Activated naive CD8-positive, alpha-beta T cell (primary cell): Measurements from ENCODE around the gene MYO1E.
"Not testable (repeated sequence)": the region's sequence is repeated elsewhere in the genome, so short reads cannot be mapped to it uniquely, and the experiment has no call there.

ENCODE experiments used
- H3K27ac Mint-ChIP-seq: one replicate; pipeline ENCODE4 v1.8.0; 2021; ENCODE audit warnings: mixed read lengths
- H3K27me3 Mint-ChIP-seq: one replicate; pipeline ENCODE4 v1.8.0; 2021; ENCODE audit warnings: mixed read lengths
- H3K36me3 Mint-ChIP-seq: one replicate; pipeline ENCODE4 v1.8.0; 2021; ENCODE audit warnings: mixed read lengths
- H3K4me1 Mint-ChIP-seq: one replicate; pipeline ENCODE4 v1.8.0; 2021; ENCODE audit warnings: low read depth, mixed read lengths
- H3K4me3 Mint-ChIP-seq: one replicate; pipeline ENCODE4 v1.8.0; 2021; ENCODE audit warnings: mild to moderate bottlenecking, mixed read lengths
- H3K9me3 Mint-ChIP-seq: one replicate; pipeline ENCODE4 v1.8.0; 2021; ENCODE audit warnings: low read depth, mixed read lengths

The MYO1E gene

DNA sequence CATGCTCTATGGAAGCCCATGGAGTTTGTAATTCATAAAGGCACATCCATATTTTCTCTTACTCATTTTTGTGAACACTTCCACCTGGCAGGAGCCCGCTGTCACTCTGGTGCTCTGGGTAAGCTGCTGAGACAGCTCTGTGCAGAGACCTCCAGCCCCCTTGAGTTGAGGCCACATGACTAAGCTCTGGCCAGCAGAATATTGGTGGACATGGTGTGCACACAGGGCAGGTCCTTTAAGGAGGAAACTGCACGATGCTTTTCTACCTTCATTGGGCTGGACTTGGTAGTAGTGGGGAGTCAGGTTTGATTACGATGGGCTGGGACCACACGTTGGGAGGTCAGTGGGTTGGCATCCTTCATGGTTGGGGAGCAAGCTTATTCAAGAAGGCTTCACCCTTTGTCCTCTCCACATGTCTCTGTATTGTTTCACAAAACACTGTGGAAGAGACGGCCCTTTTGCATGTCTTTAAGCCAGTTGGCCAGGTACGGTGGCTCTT, 238.7 kb downstream of the MYO1E start:
- Mint-ChIP-seq H3K4me3 (no peak overlapping the region), H3K9me3 (peaks cover 11% of the 10 kb centered on the region), H3K4me1 (peaks cover 7% of the 10 kb centered on the region), H3K27ac (no peak overlapping the region), H3K36me3 (peaks cover 11% of the 10 kb centered on the region), H3K27me3 (no peaks in the 10 kb centered on the region)

DNA sequence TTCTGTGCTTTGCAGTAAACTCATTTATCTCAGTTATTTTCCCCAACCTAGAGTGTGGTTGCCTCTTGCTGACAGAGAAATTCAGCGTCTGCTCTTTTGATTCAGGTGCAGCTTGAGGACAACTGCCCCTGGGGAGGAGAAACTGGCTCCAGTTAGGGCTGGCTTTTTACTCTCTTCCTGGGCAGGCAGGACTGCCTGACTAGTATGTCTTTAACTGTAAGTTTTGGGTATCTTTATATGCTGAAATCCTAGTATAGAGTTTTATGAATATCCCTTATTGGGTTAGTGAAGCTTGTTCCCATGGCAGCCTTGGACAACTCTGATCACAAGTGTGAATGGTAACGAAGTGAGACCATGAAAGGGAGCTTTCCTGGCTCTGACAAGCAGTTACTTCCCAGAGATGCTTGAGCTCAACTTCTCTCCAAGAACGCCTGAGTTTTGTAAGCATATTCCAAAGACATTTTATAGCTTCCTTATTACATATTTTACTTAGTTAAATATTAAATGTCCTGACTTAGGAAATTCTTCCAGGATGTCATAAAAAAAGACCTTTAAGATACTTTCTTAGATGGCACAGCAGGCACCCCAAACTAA, 240.6 kb downstream of the MYO1E start:
- H3K27me3 Mint-ChIP-seq = no peaks in the 10 kb centered on the region
- H3K36me3 Mint-ChIP-seq = peaks cover 11% of the 10 kb centered on the region
- peaks cover 15% of the 10 kb centered on the region for H3K9me3 Mint-ChIP-seq
- no peak overlapping the region for H3K27ac Mint-ChIP-seq
- no peaks in the 10 kb centered on the region for H3K4me1 Mint-ChIP-seq
- H3K4me3 Mint-ChIP-seq = no peak overlapping the region

DNA sequence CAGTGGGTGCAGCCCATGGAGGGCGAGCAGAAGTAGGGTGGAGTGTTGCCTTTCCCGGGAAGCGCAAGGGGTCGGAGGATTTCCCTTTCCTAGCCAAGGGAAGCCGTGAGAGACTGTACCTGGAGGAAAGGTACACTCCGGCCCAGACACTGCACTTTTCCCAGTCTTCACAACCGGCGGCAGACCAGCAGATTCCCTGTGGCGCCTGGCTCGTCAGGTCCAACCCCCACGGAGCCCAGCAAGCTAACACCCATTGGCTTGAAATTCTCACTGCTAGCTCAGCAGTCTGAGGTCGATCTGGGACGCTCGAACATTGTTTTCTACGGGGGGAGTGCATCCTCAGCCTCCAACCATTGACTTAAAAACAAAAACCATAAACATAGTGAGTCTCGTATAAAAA, 241.2 kb downstream of the MYO1E start:
- Mint-ChIP-seq H3K9me3 (peaks cover 15% of the 10 kb centered on the region), H3K27me3 (no peaks in the 10 kb centered on the region), H3K4me1 (no peaks in the 10 kb centered on the region), H3K36me3 (peaks cover 11% of the 10 kb centered on the region), H3K4me3 (no peak overlapping the region), H3K27ac (no peak overlapping the region)

- H3K27ac Mint-ChIP-seq = not testable (repeated sequence)
Observed at GRCh38 chr15:59127255-59127654, 245.4 kb downstream of the MYO1E start.

DNA sequence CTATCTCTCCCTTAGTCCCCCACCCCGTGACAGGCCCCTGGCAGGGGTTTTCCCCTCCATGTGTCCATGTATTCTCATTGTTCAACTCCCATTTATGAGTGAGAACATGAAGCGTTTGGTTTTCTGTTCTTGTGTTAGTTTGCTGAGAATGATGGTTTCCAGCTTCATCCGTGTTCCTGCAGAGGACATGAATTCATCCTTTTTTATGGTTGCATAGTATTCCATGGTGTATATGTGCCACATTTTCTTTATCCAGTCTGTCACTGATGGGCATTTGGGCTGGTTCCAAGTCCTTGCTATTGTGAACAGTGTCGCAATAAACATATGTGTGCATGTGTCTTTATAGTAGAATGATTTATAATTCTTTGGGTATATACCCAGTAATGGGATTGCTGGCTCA, 247.0 kb downstream of the MYO1E start:
- H3K27me3 Mint-ChIP-seq, H3K4me3 Mint-ChIP-seq, H3K27ac Mint-ChIP-seq, H3K4me1 Mint-ChIP-seq: not testable (repeated sequence)
- peaks cover 15% of the 10 kb centered on the region for H3K9me3 Mint-ChIP-seq
- peaks cover 11% of the 10 kb centered on the region for H3K36me3 Mint-ChIP-seq

More at GRCh38 chr15:59127255-59127654, 245.4 kb downstream of the MYO1E start:
- H3K9me3 Mint-ChIP-seq = peaks cover 15% of the 10 kb centered on the region
- not testable (repeated sequence) for H3K4me1 Mint-ChIP-seq, H3K27me3 Mint-ChIP-seq, H3K4me3 Mint-ChIP-seq
- peaks cover 11% of the 10 kb centered on the region for H3K36me3 Mint-ChIP-seq

DNA sequence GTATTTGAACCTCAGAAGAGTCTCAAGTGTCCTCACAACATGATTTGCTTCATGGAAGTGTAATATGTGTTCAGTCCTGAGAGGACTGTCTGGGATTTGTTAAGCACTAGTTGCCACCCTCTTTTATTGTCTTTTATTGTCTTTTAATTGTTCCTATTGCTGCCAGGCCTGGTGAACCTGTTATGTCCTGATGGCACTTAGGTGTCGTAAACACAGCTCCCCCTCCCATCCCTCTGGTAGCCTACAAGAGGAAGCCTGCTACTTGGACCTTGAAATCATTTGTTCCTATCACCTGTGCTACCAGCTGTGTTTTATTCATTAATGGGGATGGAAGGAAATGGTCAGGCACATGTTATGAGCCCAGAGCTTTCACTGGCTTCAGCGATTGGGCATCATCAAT, 248.4 kb downstream of the MYO1E start:
- Mint-ChIP-seq H3K27me3 (no peaks in the 10 kb centered on the region), H3K27ac (no peak overlapping the region), H3K36me3 (peaks cover 1% of the 10 kb centered on the region), H3K4me3 (no peak overlapping the region), H3K9me3 (peaks cover 6% of the 10 kb centered on the region), H3K4me1 (no peaks in the 10 kb centered on the region)

DNA sequence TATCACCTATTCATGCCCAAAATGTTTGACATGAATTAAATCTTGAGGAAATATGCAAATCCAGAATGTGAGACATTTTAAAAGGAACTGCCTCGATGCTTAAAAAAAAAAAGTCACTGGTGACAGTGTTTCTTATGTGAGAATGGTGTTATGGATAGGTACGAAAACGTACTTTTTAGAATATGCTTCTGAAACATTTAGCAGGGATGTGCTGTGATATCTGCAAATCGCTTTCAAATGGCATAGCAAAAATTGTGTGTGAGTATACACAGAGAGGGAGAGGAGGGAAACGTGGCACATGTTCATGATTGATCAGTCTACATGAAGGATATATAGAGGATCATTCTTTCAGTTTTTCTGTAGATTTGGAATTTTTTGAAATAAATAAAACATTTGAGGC, 251.7 kb downstream of the MYO1E start:
- no peaks in the 10 kb centered on the region for H3K4me1 Mint-ChIP-seq
- no peaks in the 10 kb centered on the region for H3K9me3 Mint-ChIP-seq
- no peak overlapping the region for H3K4me3 Mint-ChIP-seq
- H3K27me3 Mint-ChIP-seq = no peaks in the 10 kb centered on the region
- H3K27ac Mint-ChIP-seq = no peak overlapping the region
- peaks cover 3% of the 10 kb centered on the region for H3K36me3 Mint-ChIP-seq

DNA sequence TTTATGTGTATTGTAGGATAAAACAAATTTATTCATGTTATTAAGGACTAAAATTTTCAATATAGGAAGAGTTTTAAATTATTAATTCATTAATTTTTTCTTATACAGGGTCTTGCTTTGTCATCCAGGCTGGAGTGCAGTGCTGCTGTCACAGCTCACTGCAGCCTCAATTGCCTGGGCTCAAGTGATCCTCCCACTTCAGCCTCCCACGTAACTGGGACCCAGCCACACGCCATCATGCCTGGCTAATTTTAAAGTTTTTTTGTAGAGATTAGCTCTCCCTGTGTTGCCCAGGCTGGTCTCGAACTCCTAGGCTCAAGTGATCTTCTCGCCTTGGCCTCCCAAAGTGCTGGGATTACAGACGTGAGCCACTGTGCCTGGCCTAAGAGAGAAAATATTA, 253.0 kb downstream of the MYO1E start:
- no peaks in the 10 kb centered on the region for H3K4me1 Mint-ChIP-seq
- no peaks in the 10 kb centered on the region for H3K27me3 Mint-ChIP-seq
- H3K9me3 Mint-ChIP-seq = no peaks in the 10 kb centered on the region
- peaks cover 3% of the 10 kb centered on the region for H3K36me3 Mint-ChIP-seq
- H3K27ac Mint-ChIP-seq = no peak overlapping the region
- no peak overlapping the region for H3K4me3 Mint-ChIP-seq

DNA sequence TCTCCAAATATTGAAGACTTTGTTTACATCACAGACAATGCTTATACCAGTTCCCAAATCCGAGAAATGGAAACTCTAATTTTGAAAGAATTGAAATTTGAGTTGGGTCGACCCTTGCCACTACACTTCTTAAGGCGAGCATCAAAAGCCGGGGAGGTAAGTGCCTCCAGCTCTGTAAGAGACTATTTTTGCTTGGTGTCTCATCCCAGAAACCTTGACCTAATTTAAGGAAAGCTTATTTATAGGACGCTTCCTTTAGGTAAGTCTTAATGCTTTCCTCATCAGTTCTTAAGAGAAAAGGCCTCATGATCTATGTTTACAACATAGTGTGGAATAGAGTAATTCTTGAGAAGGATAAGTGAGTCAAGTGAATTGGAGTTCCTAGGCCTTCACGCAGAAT, 255.9 kb downstream of the MYO1E start:
- Mint-ChIP-seq H3K36me3 (peaks cover 3% of the 10 kb centered on the region), H3K27me3 (no peaks in the 10 kb centered on the region), H3K4me3 (no peak overlapping the region), H3K9me3 (no peaks in the 10 kb centered on the region), H3K27ac (no peak overlapping the region), H3K4me1 (no peaks in the 10 kb centered on the region)

DNA sequence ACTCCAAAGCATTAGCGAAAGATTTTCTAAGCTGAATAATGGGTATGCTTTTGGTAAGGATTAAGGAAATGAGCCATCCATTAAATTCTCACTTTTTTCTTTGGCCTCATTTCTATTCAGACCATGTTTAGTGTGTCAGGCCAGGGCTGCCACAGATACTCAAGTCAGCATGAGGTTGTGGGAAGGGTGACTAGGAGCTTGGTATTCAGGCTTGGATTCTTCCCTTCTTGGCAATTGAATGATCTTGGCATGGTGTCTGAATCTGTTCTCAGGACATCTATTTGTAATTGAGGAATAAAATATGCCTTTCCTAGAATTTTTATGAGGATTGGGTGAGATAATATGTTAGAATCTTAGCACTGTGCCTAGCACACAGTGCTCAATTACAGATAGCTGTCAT, 256.5 kb downstream of the MYO1E start:
- no peak overlapping the region for H3K4me3 Mint-ChIP-seq
- H3K9me3 Mint-ChIP-seq = no peaks in the 10 kb centered on the region
- H3K36me3 Mint-ChIP-seq = peaks cover 3% of the 10 kb centered on the region
- no peaks in the 10 kb centered on the region for H3K4me1 Mint-ChIP-seq
- no peak overlapping the region for H3K27ac Mint-ChIP-seq
- no peaks in the 10 kb centered on the region for H3K27me3 Mint-ChIP-seq

GRCh38 chr15:59115047-59115446, 257.6 kb downstream of the MYO1E start:
- peaks cover 3% of the 10 kb centered on the region for H3K36me3 Mint-ChIP-seq

DNA sequence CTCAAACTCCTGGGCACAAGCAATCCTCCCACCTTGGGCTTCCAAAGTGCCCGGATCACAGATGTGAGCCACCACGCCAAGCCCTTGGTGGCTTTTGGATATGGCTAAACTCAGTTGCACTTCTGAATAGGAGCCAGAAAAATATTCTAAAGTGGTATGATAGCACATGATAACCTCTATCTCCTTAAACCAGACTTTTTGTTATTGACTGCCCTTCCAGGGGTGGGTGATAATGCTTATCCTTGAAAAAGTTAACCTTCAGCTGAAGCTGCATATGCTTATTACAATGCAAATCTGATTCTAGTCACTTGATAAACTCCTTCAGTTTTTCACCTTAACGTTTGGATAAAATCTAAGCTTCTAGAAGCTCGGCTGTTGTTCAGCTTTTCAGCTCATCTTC, 261.4 kb downstream of the MYO1E start:
- H3K4me3 Mint-ChIP-seq = no peak overlapping the region
- no peaks in the 10 kb centered on the region for H3K9me3 Mint-ChIP-seq
- H3K27ac Mint-ChIP-seq = no peak overlapping the region
- H3K27me3 Mint-ChIP-seq = no peaks in the 10 kb centered on the region
- H3K36me3 Mint-ChIP-seq = peaks cover under 1% of the 10 kb centered on the region
- no peaks in the 10 kb centered on the region for H3K4me1 Mint-ChIP-seq

More at GRCh38 chr15:59115047-59115446, 257.6 kb downstream of the MYO1E start:
- Mint-ChIP-seq H3K9me3 (no peaks in the 10 kb centered on the region), H3K27ac (no peak overlapping the region), H3K27me3 (no peaks in the 10 kb centered on the region), H3K4me1 (no peaks in the 10 kb centered on the region), H3K4me3 (no peak overlapping the region)

GRCh38 chr15:59105854-59106253, 266.8 kb downstream of the MYO1E start:
- peaks cover 9% of the 10 kb centered on the region for H3K4me1 Mint-ChIP-seq
- no peaks in the 10 kb centered on the region for H3K27me3 Mint-ChIP-seq
- no peaks in the 10 kb centered on the region for H3K36me3 Mint-ChIP-seq
- no peak overlapping the region for H3K27ac Mint-ChIP-seq
- no peaks in the 10 kb centered on the region for H3K9me3 Mint-ChIP-seq
- peak overlapping the region; percentile 94 for H3K4me3 Mint-ChIP-seq

GRCh38 chr15:59104912-59105732, 267.5 kb downstream of the MYO1E start, which contains the start of gene CCNB2:
CCNB2 (plus strand) TSS chr15:59105146; CDS start chr15:59105269, 123 bp downstream.
- Mint-ChIP-seq H3K4me1 (peaks cover 10% of the 10 kb centered on the region), H3K4me3 (peak within 1 kb of the TSS; percentile 94), H3K27ac (peak within 1 kb of the TSS; percentile 83), H3K36me3 (no peaks in the 10 kb centered on the region), H3K9me3 (no peaks in the 10 kb centered on the region), H3K27me3 (no peaks in the 10 kb centered on the region)

DNA sequence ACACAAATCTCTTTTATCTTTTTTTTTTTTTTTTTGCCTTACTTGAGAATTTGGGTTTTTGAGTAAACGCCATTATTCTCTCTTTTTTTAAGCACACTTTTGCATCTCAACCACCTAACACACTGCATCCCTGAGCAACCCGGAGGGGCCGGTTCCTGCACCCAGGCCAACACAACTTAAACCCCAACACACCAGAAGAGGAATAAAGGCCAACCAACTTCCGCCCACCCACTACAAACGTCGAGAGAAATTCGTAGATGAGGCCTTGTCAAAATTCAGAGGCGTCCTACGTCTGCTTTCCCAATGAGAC, 268.1 kb downstream of the MYO1E start:
- H3K9me3 Mint-ChIP-seq = no peaks in the 10 kb centered on the region
- H3K36me3 Mint-ChIP-seq = no peaks in the 10 kb centered on the region
- H3K27ac Mint-ChIP-seq = peak overlapping the region; percentile 83
- H3K4me3 Mint-ChIP-seq = peak overlapping the region; percentile 94
- no peaks in the 10 kb centered on the region for H3K27me3 Mint-ChIP-seq
- peaks cover 15% of the 10 kb centered on the region for H3K4me1 Mint-ChIP-seq
